KBM-7 (cell line): Measurements from ENCODE around the gene CD300A.
"Not testable (repeated sequence)": the region's sequence is repeated elsewhere in the genome, so short reads cannot be mapped to it uniquely, and the experiment has no call there.

Experiments used
- DNase-seq: peaks from one replicate; pipeline ENCODE4 v3.0.0-alpha.2; 2015
- in situ Hi-C: fragments of 300-500 bp; cut with MboI; formaldehyde crosslinking; loops from 2 replicates; pipeline ENCODE4 v1.14.3; 2020; ENCODE audit warnings: low sequenced_read_pairs, low pct_unique_long_range_greater_than_20kb, mixed read lengths

Gene CD300A

DNA sequence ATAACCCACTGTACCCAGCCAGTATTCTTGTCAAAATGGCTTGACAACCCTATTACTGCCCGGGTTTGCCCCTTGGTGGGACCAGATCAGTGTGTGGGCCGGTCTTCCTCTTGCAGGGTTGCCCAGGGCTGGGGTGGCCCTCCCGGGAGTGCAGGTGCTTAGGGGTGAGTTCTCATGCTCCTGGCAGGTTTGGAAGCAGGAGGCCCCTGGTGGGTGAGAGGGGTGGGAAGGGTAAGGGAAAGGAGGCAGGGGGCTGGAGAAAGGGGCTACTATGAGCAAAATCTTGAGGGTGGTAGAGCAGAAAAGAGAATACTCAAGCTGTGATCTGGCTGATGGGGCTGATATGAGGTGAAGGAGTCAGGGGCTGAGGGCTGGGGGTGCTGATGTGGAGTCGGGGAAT, 6.5 kb downstream of the CD300A start:
- no peak for DNase-seq
- in situ Hi-C loops = no loop called here

- in situ Hi-C loops = no loop called here
- DNase-seq = no peak
Observed at GRCh38 chr17:74473294-74473693, 6.9 kb downstream of the CD300A start.

DNA sequence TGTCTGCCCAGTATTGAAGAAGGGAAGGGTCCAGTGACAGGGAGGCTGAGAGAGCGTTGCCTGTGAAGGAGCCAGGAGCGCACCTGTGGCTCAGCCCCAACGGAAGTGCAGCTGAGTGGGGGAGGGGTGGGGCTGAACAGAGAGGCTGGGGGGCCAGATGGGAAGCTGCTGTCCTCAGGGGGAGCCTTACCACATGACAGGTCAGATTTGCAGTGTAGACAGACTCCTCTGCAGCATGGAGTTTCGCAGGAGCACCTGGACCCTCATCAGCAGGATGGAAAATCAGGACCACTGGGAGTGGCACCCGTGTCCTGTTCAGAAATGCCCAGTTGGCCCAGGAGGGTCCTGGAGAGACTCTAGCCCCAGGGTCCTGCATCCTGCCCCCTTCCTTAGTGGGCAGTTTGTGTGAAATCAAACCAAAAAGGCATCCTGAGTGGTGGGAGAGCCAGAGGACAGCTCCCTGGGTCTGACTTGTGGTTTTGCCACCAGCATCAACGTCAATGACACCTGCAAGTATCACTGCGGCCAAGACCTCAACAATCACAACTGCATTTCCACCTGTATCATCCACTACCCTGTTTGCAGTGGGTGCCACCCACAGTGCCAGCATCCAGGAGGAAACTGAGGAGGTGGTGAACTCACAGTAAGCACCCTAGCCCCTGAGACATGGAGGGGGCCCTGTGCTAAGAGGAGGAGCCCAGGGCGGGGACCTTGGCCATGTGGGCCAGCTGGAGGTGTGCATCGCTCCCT, 7.8 kb downstream of the CD300A start:
- no peak for DNase-seq
- in situ Hi-C loops = no loop called here

- in situ Hi-C loops = no loop called here
- no peak for DNase-seq
Observed at GRCh38 chr17:74475189-74475588, 8.8 kb downstream of the CD300A start.

- in situ Hi-C loops = no loop called here
- no peak for DNase-seq
Observed at GRCh38 chr17:74477411-74477810, 11.0 kb downstream of the CD300A start.

GRCh38 chr17:74478420-74479100, 12.1 kb downstream of the CD300A start:
- in situ Hi-C loops = no loop called here
- DNase-seq = peak; percentile 86

GRCh38 chr17:74480290-74480689, 13.9 kb downstream of the CD300A start:
- in situ Hi-C loops = no loop called here
- DNase-seq = no peak

- in situ Hi-C loops = no loop called here
Observed at GRCh38 chr17:74481621-74482020, 15.2 kb downstream of the CD300A start.

GRCh38 chr17:74484066-74484465, 17.6 kb downstream of the CD300A start:
- no peak for DNase-seq
- in situ Hi-C loops = no loop called here

More at GRCh38 chr17:74481621-74482020, 15.2 kb downstream of the CD300A start:
- DNase-seq = no peak

DNA sequence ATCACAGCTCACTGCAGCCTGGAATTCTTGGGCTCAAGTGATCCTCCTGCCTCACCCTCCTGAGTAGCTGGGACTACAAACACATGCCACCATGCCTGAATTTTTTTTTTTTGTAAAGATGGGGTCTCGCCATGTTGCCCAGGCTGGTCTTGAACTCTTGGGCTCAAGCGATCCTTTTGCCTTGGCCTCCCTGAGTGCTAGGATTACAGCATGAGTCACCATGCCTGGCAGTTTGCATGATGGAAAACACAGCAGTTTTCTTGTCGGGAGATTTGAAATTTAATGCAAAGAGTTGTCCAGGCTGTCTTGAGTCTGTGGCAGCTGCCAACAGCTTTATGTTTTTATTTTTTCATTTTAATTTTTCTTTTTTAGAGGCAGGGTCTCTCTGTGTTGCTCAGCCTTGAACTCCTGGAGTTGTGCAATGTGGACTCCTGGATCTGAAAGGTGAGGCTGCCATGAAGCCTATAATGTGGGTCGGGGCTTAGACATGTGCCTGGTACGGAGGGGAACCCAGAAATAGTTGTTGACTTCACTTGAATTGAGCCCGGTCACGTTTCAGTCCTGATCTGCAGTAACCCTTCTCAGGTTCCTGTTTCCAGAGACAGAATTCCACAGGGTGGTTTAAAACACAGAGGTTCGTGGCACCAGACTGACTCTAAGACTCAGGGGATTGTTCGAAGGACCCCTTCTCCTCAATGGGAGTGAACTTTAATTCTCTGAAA, 18.7 kb downstream of the CD300A start:
- in situ Hi-C loops = no loop called here
- no peak for DNase-seq

DNA sequence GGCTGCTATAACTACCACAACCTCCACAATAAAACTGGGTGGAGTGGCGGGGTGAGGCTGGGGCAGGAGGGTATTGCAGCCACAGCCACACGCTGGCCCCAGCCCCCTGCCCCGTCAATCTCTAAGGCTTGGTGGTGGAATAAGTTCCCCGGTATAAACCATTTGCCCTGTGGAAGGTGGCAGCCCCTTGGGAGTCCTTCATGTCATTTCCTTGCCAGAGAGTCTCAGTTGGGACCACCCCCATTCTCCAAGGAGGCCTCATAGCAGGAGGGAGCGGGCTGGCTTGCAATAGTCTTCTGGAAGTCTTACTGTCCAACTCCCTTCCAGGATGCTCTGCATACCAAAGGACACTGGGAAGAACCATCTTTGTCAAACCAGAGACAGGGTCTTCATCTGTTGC, 19.4 kb downstream of the CD300A start:
- in situ Hi-C loops = no loop called here
- DNase-seq = no peak

DNA sequence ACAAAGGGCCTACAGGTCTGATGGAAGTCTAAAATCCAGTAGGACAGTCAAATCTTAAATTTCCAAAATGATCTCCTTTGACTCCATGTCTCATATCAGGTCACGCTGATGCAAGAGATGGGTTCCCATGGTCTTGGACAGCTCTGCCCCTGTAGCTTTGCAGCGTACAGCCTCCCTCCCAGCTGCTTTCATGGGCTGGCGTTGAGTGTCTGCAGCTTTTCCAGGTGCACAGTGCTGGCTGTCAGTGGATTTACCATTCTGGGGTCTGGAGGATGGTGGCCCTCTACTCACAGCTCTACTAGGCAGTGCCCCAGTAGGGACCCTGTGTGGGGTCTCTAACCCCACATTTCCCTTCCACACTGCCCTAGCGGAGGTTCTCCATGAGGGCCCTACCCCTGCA, 21.8 kb downstream of the CD300A start:
- in situ Hi-C loops = not testable (repeated sequence)

GRCh38 chr17:74490716-74491115, 24.3 kb downstream of the CD300A start:
- no peak for DNase-seq
- in situ Hi-C loops = no loop called here

More for the DNA sequence above, 21.8 kb downstream of the CD300A start:
- not testable (repeated sequence) for DNase-seq

DNA sequence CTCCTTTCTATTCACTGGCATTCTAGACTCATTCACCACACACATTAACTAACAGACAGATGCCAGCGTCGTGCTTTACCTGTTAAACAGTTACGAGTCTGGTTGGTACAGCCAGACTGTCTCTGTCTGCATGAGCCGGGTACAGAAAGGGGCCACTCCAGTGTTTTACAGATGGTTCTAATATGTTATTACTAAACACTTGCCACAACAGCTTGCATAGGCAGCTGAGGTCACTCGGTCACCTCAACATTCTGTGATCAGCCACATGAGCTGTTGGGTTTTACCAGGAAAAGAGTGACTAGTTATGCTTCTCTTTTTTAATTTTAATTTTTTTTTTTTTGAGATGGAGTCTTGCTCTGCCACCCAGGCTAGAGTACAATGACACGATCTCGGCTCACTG, 25.2 kb downstream of the CD300A start:
- DNase-seq = no peak
- in situ Hi-C loops = no loop called here

DNA sequence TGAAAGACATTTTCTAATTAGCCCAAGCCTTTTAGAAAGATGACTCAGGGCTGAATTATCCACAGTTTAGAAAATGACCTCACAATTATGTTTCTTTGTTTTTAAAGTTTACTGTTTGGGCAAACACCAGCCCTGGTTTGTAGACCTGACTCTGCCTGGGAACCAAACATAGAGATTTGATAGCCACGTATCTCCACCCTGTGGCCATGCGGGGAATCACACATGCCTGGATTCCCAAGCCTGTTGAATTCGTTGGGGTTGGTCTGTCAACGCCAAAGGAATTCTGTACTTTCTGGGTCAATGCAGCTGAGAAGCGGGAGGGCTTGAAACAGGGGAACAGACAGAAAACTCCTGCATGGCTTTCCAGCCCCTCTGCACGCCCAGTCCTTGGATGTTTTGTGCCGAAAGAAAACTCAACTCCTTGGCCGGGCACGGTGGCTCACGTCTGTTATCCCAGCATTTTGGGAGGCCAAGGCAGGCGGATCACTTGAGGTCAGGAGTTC, 26.9 kb downstream of the CD300A start:
- in situ Hi-C loops = no loop called here
- DNase-seq = peak; percentile 80

GRCh38 chr17:74497471-74497870, 31.0 kb downstream of the CD300A start:
- in situ Hi-C loops = no loop called here
- peak; percentile 12 for DNase-seq

DNA sequence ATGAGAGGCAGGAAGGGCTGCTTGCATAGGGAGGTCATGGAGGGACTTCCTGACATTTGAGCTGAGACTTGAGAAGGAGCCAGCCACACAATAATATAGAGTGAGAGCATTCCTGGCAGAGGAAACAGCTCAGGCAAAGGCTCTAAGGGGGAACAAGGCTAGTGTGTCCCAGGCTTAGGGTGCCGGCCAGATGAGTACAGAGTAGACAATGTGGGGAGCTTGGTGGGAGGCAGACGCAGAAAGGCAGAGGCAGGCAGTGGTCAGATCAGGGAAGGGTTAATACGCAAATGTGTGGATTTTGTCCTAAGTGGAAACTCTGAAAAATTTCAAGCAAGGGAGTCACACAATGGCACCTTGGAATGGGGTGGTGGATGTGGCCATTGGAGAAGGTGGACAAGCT, 33.6 kb downstream of the CD300A start:
- in situ Hi-C loops = no loop called here
- DNase-seq = no peak

DNA sequence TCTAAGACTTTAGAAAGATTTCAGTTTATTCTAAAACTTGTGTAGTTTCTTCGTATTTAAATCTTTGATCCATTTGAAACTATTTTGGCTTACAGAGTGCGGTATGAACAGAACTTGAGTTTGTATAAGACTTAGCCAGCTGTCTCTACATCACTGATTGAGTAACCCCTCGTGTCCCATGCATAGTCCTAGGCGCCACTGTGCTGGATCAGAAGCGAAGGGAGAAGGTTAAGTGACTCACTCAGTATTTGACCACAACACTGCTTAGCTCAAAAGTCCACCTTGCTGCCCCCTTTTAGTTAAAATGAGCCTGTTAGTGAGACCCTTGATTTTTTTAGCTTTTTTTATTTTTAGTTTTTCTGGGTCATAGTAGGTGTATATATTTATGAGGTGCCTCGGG, 36.4 kb downstream of the CD300A start:
- no peak for DNase-seq
- in situ Hi-C loops = no loop called here

- DNase-seq, in situ Hi-C loops: not testable (repeated sequence)
Observed at GRCh38 chr17:74503949-74504348, 37.5 kb downstream of the CD300A start.

GRCh38 chr17:74508156-74508555, 41.7 kb downstream of the CD300A start:
- DNase-seq = no peak
- in situ Hi-C loops = no loop called here
